SK-N-MC (cell line): ENCODE results near the gene CSRP1.

Experiments used
- EZH2 ChIP-seq: fragments of 200-600 bp; sonication (generic); IDR thresholded peaks from one replicate; pipeline ENCODE4 v1.6.1; 2017; ENCODE audit warnings: antibody characterized with exemption
- POLR2AphosphoS5 ChIP-seq: IDR thresholded peaks from 2 replicates; pipeline ENCODE4 v1.6.1; 2012; ENCODE audit warnings: mild to moderate bottlenecking, low read depth, low read length, borderline replicate concordance

GRCh38 chr1:201459052-201459451, 47.9 kb downstream of the CSRP1 start:
- TF ChIP-seq EZH2, result no peak
- TF ChIP-seq POLR2AphosphoS5, result no peak
